ENCODE measurements around the gene RAB7A.

DNA sequence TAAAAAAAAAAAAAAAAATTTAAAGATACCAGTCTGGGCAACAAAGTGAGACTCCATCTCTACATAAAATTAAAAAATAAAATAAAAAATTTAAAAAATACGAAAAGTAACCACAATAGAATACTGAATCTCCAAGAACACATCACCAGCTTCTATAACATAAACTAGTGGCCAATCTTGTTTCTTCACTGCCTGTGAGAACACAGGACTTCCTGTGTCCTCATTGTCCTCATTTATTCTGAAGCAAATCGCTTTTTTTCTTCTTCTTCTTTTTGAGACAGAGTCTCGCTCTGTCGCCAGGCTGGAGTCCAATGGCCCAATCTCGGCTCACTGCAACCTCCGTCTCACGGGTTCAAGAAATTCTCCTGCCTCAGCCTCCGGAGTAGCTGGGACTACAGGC is 28.6 kb upstream of the RAB7A start:
- TF ChIP-seq EZH2phosphoT487 (conservative IDR thresholded peaks at IDR 0.05; ENCODE audit: low read length) = no peak
- TF ChIP-seq CTCF (IDR thresholded peaks at IDR 0.05; ENCODE audit: insufficient read depth, low read length, poor library complexity, severe bottlenecking) = no peak

All from SU-DHL-6 (cell line).